Measurements from ENCODE around the gene TGFB1.

The TGFB1 gene

DNA sequence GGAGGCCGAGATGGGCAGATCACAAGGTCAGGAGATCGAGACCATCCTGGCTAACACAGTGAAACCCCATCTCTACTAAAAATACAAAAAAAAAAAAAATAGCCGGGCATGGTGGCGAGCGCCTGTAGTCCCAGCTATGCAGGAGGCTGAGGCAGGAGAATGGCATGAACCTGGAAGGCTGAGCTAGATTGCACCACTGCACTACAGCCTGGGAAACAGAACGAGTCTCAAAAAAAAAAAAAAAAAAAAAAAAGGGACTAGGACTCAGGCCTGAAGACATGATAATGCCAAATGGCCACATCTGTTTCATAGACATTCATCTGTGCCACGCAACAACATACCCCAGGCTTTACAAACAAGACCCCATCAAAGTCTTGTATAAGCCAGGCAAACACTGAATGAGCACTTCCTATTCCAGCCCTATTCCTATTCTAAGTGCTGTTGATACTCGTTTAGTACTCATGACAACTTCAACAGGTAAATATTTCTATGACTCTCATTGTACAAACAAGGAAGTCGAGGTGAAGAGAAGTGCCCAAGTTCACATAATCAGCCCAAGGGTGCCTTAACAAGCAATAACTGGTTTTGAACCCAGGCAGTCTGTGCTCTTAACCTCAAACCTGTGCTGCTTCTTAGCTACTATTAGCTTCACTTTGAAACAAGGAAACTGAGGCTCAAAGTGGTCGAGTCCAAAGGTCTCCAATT, 8.6 kb upstream of the TGFB1 start:
- no peak overlapping the region for H3K4me3 ChIP-seq (ENCODE audit: low read length)
- DNase-seq (ENCODE audit: low read depth): peak; percentile 83
- TF ChIP-seq CTCF (IDR thresholded peaks at IDR 0.05; ENCODE audit: insufficient read depth, low read depth, low read length, missing control alignments): no peak

DNA sequence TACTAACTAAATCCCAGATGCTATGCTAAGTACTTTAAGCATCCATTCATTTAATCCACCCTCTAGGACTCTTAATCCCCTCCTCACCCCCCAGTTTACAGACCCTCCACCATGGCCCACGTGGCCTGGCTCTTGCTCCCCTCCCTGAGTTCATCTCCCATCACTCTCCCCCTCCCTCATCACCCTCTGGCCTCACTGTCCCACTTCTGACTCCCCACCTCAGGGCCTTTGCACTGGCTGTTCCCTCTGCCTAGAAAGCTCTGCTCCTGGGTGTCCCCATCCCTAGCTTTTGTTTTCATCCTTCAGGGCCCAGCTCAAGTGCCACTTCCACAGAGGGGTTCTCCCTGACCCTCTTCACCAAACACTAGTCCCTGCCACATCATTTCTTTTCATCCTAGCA, 6.0 kb upstream of the TGFB1 start:
- TF ChIP-seq CTCF (IDR thresholded peaks at IDR 0.05; ENCODE audit: insufficient read depth, low read depth, low read length, missing control alignments): no peak
- no peak for DNase-seq (ENCODE audit: low read depth)
- no peak overlapping the region for H3K4me3 ChIP-seq (ENCODE audit: low read length)

GRCh38 chr19:41357746-41358145, 4.0 kb upstream of the TGFB1 start:
- no peak overlapping the region for H3K4me3 ChIP-seq (ENCODE audit: low read length)
- no peak for TF ChIP-seq CTCF (IDR thresholded peaks at IDR 0.05; ENCODE audit: insufficient read depth, low read depth, low read length, missing control alignments)

DNA sequence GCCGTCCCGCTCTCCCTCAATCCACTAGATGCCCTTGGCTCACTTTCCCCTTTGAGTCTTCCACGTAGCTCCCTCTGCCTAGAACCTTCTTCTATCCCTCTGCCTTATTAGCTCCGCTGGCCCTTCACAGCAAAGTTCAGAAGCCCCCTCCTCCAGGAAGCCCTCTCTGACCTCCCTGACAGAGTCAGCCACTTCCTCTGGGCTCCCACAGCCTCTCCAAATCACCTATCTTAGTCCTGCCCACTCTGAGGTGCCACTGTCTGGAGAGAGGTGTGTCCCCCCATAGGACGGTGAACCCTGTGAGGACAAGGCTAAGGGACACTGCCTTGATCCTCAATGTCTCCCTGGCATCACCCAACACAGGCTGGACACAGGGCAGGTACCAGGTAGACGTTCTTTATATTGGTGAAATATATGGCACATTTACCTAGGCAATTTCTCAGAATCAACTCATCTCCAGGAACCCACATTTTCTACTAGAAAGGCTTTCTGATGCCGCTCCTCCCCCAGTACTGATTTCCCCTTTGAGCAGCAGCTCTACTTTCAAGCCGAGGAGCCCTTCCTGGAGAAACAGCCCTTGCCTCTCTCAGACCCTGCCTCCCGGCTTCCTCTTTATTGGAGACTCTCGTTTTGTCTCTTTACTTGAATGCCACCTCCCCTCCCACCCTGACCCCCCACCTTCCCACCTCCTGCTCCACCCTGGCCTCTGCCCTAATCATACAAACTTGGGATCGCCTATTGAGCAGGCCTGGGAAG, 3.4 kb upstream of the TGFB1 start:
- no peak overlapping the region for H3K4me3 ChIP-seq (ENCODE audit: low read length)
- no peak for TF ChIP-seq CTCF (IDR thresholded peaks at IDR 0.05; ENCODE audit: insufficient read depth, low read depth, low read length, missing control alignments)
- no peak for DNase-seq (ENCODE audit: low read depth)

More at GRCh38 chr19:41357746-41358145, 4.0 kb upstream of the TGFB1 start:
- DNase-seq (ENCODE audit: low read depth): no peak

GRCh38 chr19:41355802-41356201, 2.1 kb upstream of the TGFB1 start:
- H3K4me3 ChIP-seq (ENCODE audit: low read length): no peak overlapping the region
- no peak for DNase-seq (ENCODE audit: low read depth)
- TF ChIP-seq CTCF (IDR thresholded peaks at IDR 0.05; ENCODE audit: insufficient read depth, low read depth, low read length, missing control alignments): no peak

GRCh38 chr19:41355035-41355434, 1.3 kb upstream of the TGFB1 start:
- TF ChIP-seq CTCF (IDR thresholded peaks at IDR 0.05; ENCODE audit: insufficient read depth, low read depth, low read length, missing control alignments): no peak
- H3K4me3 ChIP-seq (ENCODE audit: low read length): no peak overlapping the region
- DNase-seq (ENCODE audit: low read depth): no peak

Data from epithelial cell of esophagus (primary cell).